GM19438 (cell line): ENCODE measurements around the gene DIS3L2.
"Not testable (repeated sequence)": the region's sequence is repeated elsewhere in the genome, so short reads cannot be mapped to it uniquely, and the experiment has no call there.

ENCODE experiments used
- ATAC-seq: cut with Tn5 transposase; IDR thresholded peaks from one replicate; pipeline ENCODE4 v1.9.1; 2021; ENCODE audit warnings: low read depth; ENCODE audit not compliant: unreplicated experiment

The DIS3L2 gene

DNA sequence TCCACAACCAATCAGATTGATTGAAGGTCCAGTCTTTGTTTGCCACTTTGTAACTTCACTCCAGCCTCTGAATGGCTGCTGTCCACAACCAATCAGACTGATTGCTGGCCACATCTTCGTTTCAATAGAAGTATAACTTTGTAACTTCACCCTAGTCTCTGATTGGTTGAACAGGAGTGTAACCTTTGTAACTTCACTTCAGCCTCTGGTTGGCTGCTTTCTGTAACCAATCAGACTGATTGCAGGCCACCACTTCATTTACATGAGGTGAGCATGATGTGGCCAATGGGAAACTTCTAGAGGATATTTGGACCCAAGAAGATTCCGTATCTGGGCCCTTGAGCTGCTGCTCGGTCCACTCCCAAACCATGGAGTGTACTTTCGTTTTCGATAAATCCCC is 400.1 kb downstream of the DIS3L2 start:
- ATAC-seq, result no peak

DNA sequence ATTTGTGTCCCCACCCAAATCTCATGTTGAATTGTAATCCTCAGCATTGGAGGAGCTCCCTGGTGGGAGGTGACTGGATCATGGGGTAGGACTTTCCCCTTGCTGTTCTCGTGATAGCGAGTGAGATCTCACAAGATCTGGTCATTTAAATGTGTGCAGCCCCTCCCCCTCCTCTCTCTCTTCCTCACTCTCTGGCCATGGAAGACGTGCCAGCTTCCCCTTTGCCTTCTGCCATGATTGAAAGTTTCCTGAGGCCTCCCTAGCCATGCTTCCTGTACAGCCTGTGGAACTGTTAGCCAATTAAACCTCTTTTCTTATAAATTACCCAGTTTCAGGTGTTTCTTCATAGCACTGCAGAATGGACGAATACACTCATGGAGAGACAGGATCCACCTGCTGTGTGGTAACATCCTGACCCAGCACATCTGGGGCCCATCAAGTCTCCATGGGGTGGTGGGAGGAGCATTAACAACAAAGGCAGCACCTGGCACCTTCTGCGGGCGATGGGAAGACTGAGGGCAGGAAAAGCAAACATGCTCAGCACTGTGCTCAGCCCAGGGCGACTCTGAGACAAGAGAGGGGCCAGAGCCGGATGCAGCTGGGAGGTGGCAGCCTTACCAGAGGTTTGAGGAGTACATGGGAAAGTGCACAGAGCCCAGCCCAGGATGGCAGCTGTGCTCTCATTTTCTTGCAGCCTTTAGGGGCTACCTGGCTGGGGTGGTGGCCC is 400.8 kb downstream of the DIS3L2 start:
- no peak for ATAC-seq

- not testable (repeated sequence) for ATAC-seq
Observed at GRCh38 chr2:232363064-232363783, 401.7 kb downstream of the DIS3L2 start.

DNA sequence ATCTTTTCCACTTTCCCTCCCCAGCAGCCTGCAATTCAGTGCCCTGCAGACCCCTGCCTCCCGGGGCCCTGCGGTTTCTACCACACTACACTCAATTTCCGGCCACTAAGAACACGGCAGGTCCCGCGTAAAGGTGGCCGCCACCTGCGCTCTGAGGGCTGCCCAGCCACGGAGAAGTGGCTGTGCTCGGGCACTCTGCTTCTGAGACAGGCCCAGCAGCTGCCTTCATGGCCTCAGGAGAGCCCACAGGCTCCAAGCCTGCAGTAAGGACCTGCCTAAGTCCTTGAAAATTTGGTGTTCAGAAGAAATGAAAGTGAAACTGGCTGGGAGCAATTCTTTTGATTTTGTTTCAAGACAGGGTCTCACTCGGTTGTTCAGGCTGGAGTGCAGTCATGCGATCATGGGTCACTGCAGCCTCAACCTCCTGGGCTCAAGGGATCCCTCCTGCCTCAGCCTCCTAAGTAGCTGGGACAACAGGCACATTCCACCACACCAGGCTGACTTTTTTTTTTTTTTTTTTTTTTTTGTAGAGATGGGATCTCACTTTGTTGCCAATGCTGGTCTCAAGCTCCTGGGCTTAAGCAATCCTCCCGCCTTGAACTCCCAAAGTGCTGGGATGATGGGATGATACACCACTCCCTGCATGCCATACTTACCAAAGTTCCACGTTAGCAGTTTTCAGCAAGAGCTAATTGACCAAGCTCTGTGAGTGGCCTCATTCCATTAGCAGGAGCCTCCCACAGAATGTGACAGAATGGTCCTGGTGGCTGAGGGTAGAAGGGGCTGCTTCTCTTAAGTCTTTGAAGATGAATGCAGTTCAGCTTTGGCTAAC is 402.5 kb downstream of the DIS3L2 start:
- peak; percentile 63 for ATAC-seq

DNA sequence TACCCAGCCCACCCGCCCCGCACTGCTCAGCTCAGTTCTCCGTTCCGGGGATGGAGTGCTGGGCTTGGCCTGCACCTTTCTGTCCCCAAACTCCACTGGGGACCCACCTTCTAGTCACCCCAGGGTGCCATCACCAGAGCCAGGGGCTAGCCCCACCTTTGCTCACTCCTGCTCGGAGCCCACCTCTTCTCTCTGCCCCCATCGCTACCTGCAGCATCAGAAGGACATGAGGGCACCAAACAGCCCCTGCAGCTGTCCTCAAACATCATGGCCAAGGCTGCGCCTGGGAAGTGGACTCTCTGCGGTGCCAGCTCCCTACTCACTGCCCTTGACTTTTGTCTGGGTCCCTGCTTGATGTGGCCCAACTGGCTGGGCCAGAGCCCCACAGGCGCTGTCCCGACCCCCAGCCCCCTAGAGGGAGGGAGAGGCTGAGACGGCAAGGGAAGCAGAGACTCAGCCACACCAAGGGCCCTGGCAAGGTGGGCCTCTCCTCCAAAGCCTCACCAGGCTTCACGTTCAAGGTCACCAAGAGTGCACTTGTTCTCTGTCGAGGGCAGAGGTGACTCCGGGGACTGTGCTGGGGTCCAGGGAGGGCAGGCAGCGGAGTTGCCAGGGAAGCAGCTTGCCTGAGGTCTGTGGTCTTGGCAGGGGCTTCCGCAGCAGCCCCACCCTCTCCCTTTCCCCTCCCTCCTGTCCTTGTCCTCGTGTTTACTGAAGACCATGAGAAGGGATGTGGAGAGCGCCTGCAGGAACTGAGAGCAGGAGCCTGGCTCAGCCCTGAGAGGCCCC is 403.5 kb downstream of the DIS3L2 start:
- not testable (repeated sequence) for ATAC-seq

- no peak for ATAC-seq
Observed at GRCh38 chr2:232365621-232366321, 404.3 kb downstream of the DIS3L2 start.

GRCh38 chr2:232366461-232366860 is 404.9 kb downstream of the DIS3L2 start:
- ATAC-seq, result not testable (repeated sequence)

DNA sequence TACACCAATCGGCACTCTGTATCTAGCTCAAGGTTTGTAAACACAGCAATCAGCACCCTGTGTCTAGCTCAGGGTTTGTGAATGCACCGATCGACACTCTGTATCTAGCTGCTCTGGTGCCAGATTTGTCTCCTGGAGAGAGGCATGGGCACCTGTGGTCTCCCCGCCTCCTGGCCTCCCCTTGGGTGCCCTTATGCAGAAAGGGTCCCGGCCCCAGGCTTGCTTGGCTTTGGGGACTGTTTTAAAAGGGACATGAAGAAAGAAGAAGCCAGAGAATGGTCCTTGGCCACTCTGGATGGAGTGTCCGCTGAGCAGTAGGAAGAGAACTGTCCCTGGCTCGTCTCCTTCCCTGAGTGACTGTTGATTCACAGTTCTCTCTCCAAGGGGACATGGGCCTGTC is 405.5 kb downstream of the DIS3L2 start:
- ATAC-seq, result no peak

DNA sequence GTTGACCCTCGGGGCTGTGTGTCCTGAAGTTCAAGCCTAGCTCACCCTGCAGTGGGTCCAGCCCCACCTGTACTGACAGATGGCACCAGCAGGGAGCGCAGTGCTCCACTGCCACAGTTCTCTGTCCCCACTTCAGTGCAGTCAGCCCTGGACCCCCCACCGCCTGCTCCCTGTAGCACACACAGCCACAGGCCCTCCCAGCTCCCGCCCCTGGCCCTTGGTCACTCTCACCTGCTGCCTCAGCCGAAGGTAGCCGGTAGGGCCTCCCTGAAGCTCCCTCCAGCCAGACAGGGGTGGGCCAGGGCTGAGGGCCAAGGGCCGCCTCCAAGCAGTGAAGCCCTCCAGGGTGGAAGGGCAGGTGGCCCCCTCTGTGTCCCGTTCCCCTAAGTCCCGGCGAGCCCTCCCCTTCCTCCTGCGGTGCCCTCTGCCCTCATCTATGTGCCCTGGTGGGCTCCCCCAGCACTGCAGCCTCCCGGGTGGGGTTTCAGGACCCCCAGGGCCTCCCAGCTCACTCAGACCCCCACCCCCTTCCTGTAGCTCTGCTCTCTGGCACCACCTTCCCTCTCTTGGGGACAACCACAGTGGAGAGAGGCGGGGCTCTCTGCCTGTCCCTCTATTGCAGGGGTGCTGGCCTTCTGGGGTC is 406.2 kb downstream of the DIS3L2 start:
- no peak for ATAC-seq

GRCh38 chr2:232368311-232368731 is 406.8 kb downstream of the DIS3L2 start:
- no peak for ATAC-seq

GRCh38 chr2:232369126-232369951 is 407.8 kb downstream of the DIS3L2 start:
- ATAC-seq, result no peak

DNA sequence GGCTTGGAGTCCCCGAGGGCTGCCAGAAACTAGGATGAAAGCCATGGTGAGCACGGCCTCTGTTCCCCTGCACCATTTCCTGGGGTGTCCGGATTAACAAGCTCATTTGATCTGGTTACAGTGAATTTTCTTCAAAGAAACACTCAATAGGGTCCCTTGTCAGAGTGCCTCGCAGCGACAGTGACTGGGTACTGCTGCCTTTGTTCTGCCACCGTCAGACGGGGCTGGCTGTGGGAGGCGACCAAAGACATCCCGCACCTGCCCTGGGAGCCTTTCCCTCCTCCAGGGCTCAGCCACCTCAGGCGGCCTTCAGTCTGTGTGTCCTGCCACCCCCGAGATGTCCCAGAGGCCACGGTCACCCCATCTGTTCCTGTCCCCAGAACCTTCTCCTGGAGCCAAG is 408.5 kb downstream of the DIS3L2 start:
- not testable (repeated sequence) for ATAC-seq

DNA sequence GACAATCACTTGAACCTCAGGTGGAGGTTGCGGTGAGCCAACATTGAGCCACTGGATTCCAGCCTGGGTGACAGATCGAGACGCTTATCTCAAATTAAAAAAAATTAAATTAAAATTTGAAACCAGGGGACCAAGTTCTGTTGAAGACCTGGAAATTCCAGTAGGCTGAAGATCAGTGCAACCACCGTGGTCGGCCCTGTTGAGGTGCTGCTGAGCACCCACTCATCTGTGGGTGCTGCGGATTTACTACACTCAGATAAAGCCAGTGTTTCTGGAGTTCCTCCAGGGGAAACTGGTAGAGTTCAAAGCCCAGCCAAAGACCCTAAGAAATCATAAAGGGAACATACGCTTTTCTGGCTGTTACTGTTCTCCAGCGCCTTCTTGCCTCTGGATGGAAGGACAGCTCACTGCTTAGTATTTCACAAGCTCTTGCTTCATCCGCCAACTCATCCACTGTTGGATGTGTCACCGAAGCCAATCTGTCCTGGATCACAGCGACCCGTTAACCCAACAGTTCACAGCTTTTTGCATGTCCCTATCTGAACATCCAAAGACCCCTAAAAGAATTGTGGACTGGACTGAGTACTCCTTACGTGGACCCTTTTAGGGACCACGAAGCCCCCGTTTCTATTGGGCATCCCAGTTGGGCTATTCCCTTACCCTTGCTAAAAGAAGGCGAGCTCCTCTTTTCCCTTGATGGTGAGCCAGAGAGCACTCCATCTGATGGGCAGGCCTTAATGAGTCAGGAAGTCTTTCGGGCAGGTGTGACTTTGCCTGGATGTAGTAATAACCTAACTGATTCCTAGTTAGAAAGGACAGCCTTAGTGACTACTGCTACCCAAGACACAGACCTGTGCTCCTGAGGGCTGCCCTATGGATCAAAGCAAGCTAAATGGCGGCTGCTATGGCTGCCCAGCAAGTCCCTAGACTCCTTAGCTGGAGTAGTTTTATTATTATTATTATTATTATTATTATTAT is 411.0 kb downstream of the DIS3L2 start:
- no peak for ATAC-seq

- ATAC-seq, result no peak
Observed at GRCh38 chr2:232374356-232374755, 412.8 kb downstream of the DIS3L2 start.

DNA sequence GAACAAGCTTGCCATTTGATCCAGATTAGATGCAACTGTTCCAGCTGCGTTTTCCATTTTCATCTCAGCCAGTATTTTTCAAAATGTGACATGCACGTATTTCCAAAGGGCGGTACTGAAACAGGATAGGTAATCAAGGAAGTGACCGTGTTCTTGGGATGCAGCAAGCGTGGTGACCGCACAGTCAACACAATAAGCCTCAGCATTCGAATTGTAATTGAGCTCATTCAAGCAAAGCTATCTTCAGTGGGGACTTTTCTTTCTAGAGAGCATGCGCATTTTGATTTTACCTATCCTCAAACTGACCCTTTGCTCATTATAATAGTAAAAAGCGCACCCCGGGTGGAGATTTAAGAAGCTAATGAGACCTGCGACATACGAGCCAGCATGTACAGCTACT is 413.7 kb downstream of the DIS3L2 start:
- ATAC-seq, result no peak

- no peak for ATAC-seq
Observed at GRCh38 chr2:232376260-232376659, 414.7 kb downstream of the DIS3L2 start.

DNA sequence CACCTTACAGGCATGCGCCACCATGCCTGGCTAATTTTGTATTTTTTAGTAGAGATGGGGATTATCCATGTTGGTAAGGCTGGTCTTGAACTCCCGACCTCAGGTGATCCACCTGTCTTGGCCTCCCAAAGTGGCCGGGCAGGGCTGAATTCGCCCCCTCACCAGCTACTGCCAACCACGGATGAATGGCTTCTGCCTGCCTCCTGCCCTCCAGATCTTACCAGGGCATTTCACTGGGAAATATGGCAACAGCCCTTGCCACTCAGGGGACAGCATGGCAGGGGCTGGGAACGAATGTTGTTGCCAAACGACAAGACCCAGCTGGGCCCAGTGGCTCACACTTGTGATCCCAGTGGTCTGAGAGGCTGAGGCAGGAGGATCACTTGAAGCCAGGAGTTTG is 415.2 kb downstream of the DIS3L2 start:
- ATAC-seq, result no peak
